T-helper 22 cell (primary cell): ENCODE results near the gene EIF5A.
A peak's percentile ranks its signal among the peaks of the same experiment; 100 is the strongest.

Experiments used
- DNase-seq: peaks from one replicate; pipeline ENCODE4 v3.0.0-alpha.2; 2020; ENCODE audit warnings: low read depth

The EIF5A gene

DNA sequence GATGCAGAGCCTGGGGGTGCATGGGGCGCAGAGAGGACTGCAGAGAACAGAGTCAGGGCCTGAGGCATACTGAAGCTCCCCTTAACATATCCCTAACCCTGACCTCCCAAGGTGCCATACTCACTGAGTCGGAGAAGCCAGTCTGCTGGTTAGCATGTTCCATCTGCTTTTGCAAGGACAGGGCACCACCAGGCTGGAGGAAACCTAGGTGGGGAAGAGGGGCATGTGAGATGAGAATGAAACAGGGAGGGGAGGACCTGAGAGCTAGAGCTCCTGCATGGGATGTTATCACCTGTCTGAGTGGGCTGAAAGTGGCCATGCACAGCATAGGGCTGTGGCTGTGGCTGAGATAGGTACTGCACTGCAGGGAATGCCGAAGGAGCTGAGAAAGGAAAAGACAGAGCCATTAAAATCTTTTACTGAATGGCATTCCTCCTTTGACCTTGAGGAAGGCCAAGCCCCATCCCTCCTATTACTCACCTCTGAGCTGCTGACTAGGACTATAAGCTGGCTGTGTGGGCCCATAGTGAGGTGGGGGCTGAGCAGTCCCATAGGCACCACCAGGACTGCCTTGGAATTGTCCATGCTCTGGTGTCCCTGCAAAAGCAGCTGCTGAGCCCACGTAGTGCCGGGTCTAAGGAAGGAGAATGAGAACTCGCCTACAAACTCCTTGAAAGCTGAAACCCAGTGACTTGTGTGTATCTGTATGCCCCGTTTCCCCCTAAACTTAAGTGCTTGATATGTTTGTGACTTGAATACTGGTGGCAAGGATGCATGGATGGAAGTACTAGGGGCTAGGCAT lies 5.9 kb downstream of the EIF5A start:
- no peak for DNase-seq

GRCh38 chr17:7313890-7314718 lies 6.7 kb downstream of the EIF5A start:
- DNase-seq, result no peak

- peak; percentile 89 for DNase-seq
Observed at GRCh38 chr17:7314719-7315569, 7.5 kb downstream of the EIF5A start, which contains the start of gene GPS2. TSS of gene GPS2 (minus strand) at chr17:7315360. CDS start at chr17:7315052, 308 bp downstream.

DNA sequence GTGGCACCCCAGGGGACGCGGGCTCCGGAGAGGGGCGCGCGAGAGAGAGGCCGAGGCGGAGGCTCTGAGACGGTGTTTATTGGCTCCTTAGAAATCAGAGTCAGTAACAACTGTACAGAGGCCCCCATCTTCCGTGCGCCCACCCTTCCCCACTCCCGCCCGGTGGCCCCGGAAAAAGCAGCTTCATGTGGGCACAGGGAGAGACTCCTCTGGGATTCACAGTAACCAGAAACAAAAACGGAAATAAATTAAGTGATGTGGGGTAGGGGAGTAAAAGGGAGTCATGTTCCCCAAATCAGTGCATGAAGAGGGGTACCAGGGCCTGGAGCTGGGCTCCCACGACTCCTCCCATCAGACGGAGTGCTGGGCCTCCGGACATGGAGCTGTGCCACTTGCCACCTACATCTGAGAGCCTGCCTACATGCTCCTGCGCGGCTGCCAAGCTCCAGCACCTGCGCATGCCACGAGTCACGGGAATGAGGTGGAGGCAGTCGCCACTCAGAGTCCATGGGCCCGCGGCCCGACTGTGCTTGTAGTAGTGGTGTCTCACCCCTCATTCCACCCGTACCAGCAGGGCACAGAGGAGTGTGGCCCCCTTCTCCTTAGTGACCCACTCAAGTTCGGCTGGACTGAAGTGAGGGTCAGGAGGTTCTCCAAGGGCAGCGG lies 8.3 kb downstream of the EIF5A start:
- no peak for DNase-seq

GRCh38 chr17:7317161-7317803 lies 9.9 kb downstream of the EIF5A start:
- no peak for DNase-seq

- no peak for DNase-seq
Observed at GRCh38 chr17:7318121-7318860, 10.9 kb downstream of the EIF5A start.

GRCh38 chr17:7321466-7321865 lies 14.0 kb downstream of the EIF5A start:
- DNase-seq, result no peak

- no peak for DNase-seq
Observed at GRCh38 chr17:7322520-7323194, 15.2 kb downstream of the EIF5A start.

DNA sequence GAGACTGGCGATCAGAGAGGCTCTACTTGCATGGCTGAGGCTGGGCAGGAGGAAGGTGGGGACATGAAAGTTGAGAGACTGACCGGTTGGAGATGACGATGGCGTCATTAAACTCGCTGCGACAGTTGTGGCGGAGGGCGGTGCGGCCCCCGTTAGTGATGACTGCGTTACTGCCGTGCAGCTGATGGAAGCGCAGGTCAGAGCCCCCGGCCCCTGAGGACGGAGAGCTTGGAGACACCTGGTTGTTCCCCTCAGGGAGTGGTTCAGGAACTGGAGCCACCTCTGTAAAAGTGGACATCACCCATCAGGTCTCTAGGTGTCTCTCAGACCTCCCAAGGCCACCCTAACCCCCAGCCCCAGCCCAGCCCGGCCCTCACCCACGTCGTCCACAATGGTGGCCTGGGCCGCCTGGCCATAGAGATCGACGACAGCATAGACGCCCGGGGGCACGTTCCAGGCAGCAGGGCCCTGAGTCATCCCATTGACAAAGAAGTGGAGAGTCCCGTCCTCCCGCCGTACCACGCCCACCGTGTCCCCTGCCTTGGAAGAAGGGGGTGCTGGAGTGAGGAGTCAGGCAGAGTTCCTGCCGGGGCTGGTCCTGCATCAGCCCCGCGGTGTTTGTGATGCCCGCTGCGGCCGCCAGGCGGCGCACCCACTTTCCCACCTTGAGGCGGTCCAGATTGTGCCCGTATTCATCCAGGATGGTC lies 16.5 kb downstream of the EIF5A start:
- peak; percentile 30 for DNase-seq

GRCh38 chr17:7324438-7324779 lies 17.0 kb downstream of the EIF5A start:
- no peak for DNase-seq

DNA sequence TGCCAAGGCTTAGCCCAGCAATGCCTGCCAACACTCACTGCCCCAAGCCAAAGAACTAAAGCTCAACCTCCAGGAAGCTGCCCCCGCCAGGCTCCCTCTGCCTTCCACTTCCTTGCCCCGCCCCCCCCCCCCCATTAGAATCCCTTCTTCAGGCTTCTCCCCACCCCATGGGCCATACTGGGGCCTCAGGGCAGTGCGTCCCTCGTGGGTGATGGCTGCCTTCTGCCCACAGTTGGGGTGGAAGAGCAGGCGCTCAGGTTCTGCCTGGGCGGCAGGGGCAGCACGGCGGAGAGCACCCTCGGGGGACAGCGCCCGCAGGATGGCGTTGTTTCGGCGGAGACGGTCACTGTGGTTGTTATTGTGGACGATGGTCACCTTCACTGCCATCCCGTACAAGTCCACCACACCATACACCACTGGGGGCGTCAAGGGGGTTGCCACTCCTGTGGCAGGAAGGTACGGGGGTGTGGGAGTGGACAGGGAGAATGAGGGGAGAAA lies 17.7 kb downstream of the EIF5A start:
- no peak for DNase-seq

DNA sequence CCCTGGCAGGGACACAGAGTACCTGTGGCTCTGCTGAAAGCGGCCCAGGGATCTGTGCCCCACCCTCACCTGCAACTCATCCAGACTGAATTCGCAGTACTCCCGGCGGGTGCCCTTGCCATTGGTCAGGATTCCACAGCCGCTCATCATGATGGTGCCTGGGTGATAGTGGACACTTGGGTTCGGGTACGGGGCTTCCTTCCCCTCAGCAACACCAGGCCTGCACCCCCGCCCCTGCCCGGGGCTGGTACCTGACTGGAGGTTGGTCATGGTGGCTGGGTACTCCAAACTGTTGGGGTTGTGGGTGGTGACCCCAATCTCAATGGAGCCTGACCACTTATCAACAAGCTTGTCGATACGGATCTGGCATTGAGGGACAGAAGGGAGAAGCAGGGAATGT lies 18.8 kb downstream of the EIF5A start:
- DNase-seq, result no peak

DNA sequence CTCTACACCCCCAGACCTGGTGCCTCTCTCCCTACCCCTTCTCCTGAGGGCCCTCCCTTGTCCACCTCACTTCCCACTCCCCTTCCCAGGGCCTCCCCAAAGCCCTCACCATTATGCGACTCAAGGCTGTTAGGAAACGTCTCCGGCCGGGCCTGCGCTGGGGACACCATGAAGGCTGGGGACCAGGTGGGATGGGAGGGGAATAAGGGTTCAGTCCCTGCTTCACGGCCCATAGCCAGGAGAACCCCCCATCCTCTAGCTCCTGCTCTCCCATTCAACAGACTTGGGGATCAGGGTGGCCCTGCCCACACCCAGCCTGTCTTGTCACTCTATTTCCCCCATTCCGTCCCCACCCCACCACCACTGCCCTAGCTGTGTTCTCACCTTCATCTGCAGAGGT lies 19.6 kb downstream of the EIF5A start:
- no peak for DNase-seq

DNA sequence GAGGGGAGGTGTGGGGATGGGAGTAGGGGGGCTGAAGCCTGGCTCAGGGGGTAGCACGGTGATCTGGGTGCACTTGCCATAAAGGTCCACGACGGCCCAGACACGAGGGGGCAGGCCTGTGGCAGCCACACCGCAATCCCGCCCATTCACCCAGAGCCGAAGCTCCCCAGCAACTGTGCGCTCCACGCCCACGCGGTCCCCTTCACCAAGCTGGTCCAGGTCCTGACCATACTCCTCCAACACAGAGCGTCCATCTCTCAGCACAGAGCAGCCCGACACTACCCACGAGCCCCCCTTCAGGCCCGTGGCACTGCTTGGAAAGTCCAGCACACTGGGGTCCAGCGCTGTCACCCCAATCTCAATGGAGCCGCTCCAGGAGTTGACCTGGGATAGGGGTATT lies 20.1 kb downstream of the EIF5A start:
- no peak for DNase-seq

DNA sequence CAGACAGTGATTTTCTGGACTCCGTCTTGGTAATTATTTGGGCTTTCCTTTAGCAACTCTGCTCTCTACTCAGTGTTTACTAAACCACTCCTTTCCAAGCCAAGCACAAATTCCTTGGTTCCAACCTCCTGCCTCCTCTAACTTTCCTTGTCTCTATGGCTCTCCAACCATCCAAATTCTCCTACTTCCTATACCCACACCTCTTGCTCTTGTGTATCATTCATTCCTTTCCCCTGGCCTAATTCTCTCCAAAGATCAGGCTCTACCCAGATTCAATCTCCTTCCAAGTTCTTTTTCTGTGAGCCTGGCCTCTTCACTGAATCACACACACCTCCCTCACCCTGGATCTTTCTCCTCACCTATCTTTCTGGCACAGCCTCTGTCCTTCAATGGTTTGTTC lies 20.6 kb downstream of the EIF5A start:
- no peak for DNase-seq

DNA sequence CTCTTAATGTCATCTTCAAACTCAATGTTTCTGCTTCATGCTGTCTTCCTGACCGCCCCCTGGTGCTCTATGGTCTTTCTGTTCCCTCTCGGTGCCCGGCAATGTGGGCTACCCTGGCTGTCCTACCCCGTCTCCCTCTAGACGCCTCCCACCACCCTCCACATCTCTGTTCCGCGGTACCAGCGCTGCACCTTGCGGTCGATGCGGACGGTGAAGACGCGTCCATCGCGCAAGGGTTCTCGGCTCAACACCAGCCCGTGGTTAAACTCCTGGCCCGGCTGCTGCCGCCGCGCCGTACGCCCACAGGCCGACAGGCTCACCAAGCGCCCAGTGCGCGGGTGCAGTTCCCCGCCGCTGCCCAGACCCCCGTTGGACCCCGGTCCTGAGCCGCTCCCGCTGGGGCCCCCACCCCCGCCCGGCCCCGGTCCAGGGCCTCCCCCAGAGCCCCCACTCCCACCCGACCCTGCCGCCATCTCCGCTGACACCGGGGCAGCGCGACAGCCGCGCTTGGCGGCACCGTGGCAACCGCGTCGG lies 21.5 kb downstream of the EIF5A start, which contains the start of gene NEURL4:
Gene NEURL4, minus strand, starts transcription at position 496 of the 534 bp plus-strand sequence. Its CDS starts 23 bp downstream, at position 473.
- DNase-seq, result no peak

DNA sequence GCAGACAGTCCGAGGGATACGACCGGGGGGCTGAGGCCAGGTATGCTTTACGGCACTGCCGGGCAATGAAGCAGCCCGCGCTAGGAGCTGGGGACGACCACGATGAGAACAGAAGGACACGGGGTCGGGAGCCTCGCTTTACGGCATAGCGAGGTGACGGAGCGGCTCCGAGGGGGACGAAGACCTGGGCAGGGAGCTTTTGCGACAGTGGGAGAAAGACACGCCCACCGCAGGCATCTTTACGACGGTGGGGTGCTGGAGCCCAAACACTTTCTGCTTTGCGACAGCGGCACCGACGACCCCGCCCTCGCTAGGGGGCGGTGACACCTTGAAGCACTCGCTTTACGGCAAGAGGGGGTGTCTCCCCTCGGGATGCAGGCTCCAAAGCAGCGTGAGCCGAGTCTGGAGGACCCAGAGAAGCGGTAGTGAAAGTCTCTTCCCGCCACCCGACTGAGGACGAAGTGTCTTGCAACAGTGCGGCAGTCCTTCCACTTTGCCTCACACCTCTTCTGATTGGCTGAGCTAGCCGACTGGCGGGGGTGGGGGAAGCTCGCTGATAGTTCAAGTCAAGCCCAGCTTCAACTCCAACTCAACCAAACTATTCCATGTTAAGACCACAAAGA lies 22.1 kb downstream of the EIF5A start:
- DNase-seq, result peak; percentile 97

DNA sequence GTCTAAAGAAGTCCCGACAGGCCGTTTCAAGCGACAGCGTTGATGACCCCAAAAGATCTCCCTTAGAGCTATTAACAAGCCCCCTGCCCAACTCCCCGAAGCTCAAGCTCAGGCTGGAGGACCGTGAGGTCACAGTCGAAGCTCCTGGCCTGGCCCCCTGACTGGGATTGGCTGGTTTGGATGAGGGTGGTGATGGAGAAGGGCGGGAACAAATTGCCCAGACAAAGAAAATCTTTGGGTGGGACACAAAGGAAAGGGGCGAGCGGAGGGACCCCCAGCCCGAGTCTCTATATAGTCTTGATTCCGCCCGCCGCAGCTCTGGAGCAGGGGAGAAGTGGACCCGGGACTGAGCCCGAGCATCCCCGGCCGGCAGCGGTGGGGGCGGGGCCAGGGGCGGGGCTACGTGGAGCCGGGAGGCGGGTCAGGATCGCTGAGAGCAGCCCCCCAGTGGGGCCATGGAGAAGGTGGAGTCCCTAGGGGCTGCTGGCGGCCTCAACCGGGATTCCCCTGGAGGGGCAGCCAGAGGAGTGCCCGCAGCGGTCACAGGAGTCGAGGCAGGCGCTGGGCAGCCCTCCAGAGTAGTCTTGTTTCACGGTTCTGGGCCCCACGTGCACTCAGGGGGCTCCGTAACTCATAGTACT lies 22.7 kb downstream of the EIF5A start:
- DNase-seq, result peak; percentile 73
